Fibroblast of lung (primary cell): ENCODE measurements around the gene CD36. TPM values are rescaled to one million over a fixed set of nuclear protein-coding genes. Genes with fewer than 3 reads are reported as not detected.

Experiments
- DNase-seq, 2 donors: peaks; one replicate each; pipeline versions ENCODE4 v3.0.0 to v3.0.0-alpha.2; 2010; ENCODE audit warnings: low read depth in 2 of 2
- H2AFZ ChIP-seq: 2 replicates; pipeline ENCODE4 v1.5.1; 2012; ENCODE audit warnings: low read length, control low read depth, inconsistent platforms
- H3K27ac ChIP-seq: 2 replicates; pipeline ENCODE4 v1.5.1; 2011; ENCODE audit warnings: low read length, control low read depth; ENCODE audit not compliant: insufficient read depth
- H3K27me3 ChIP-seq: 2 replicates; pipeline ENCODE4 v1.5.1; 2011; ENCODE audit warnings: mild to moderate bottlenecking, low read length; ENCODE audit not compliant: control insufficient read depth, insufficient read depth
- H3K36me3 ChIP-seq: 2 replicates; pipeline ENCODE4 v1.5.1; 2011; ENCODE audit warnings: low read length; ENCODE audit not compliant: control insufficient read depth, insufficient read depth
- H3K4me1 ChIP-seq: 2 replicates; pipeline ENCODE4 v1.5.1; 2011; ENCODE audit warnings: low read length; ENCODE audit not compliant: control insufficient read depth, insufficient read depth; ENCODE audit errors: extremely low read depth
- H3K4me2 ChIP-seq: 2 replicates; pipeline ENCODE4 v1.5.1; 2011; ENCODE audit warnings: low read length, control low read depth; ENCODE audit not compliant: insufficient read depth; ENCODE audit errors: extremely low read depth
- H3K4me3 ChIP-seq, 4 experiments: fragments of 200-600 bp in 1 of 4; sonication (generic) in 1 of 4; replicated peaks in 1 of 4; 2 replicates each; pipeline ENCODE4 v1.5.1; 2011 to 2016; ENCODE audit warnings: low read length in 4 of 4, low read depth in 3 of 4, mild to moderate bottlenecking in 3 of 4, control low read depth in 2 of 4, inconsistent platforms in 1 of 4, mixed read lengths in 1 of 4; ENCODE audit not compliant: insufficient read depth in 1 of 4; ENCODE audit errors: control extremely low read depth in 1 of 4
- H3K79me2 ChIP-seq: 2 replicates; pipeline ENCODE4 v1.5.1; 2012; ENCODE audit warnings: mild to moderate bottlenecking, low read length, inconsistent platforms; ENCODE audit not compliant: control insufficient read depth, insufficient read depth
- H3K9ac ChIP-seq: 2 replicates; pipeline ENCODE4 v1.5.1; 2011; ENCODE audit warnings: mild to moderate bottlenecking, low read length, control low read depth; ENCODE audit not compliant: insufficient read depth
- H3K9me3 ChIP-seq: 2 replicates; pipeline ENCODE4 v1.5.1; 2012; ENCODE audit warnings: low read depth, low read length; ENCODE audit not compliant: control insufficient read depth, insufficient read depth
- H4K20me1 ChIP-seq: 2 replicates; pipeline ENCODE4 v1.5.1; 2011; ENCODE audit warnings: low read length; ENCODE audit not compliant: control insufficient read depth, insufficient read depth; ENCODE audit errors: extremely low read depth
- EZH2 ChIP-seq: IDR thresholded peaks from 2 replicates; pipeline ENCODE4 v1.5.1; 2012; ENCODE audit warnings: low read length, control low read depth, mild to moderate bottlenecking; ENCODE audit errors: missing control alignments
- polyA plus RNA-seq, 2 donors: library from polyadenylated mRNA; depleted of rRNA in 1 of 2; stranded (reverse) in 1 of 2; unstranded in 1 of 2; fragments of >200 nt; gene quantifications; 2 replicates each; pipeline ENCODE4 v1.2.1, GENCODE V29; 2011 to 2012; ENCODE audit warnings: missing spikeins in 1 of 2
- total RNA-seq: library from RNA; depleted of rRNA; stranded (reverse); fragments of >200 nt; gene quantifications from 2 replicates; pipeline ENCODE4 v1.2.1, GENCODE V29; 2014
- TF ChIP-seq, protein P1 (sequence below), 2 donors: IDR thresholded peaks in 1 of 2; conservative IDR thresholded peaks in 1 of 2; 1 replicate in 1 of 2; 2 replicates in 1 of 2; pipeline ENCODE4 v1.5.1; 2011 to 2012; ENCODE audit warnings: low read length in 2 of 2, control low read depth in 1 of 2, inconsistent platforms in 1 of 2, low read depth in 1 of 2, mild to moderate bottlenecking in 1 of 2

CD36 gene
- total and polyA plus RNA-seq, 2 donors (not counting 1 experiment from before 2014, with no cell fraction given), result 41.0 to 102 TPM

DNA sequence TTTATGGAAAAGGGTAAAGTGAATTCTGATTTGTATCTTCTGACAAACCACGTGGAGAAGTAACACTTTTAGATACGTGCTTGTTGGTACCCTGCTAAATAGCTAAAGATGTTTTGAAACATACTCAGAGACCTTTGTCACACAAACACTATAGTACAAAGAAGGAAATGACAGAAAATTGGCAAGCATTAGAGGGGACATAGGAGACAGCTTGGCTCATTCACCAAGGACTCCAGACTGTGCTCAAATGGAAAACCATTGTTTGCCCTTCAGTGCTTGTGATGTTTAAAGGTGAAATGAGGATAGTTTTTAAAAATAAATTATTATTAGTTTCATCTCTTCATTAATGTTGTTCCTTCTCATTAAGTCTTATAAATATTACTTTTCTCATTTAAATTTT is 34.0 kb upstream of the CD36 start:
- no peaks in the 10 kb centered on the region for H4K20me1 ChIP-seq
- no peak overlapping the region for H3K27ac ChIP-seq
- H2AFZ ChIP-seq, result no peak overlapping the region
- H3K9me3 ChIP-seq, result no peaks in the 10 kb centered on the region
- no peaks in the 10 kb centered on the region for H3K4me1 ChIP-seq
- no peaks in the 10 kb centered on the region for H3K27me3 ChIP-seq
- H3K4me2 ChIP-seq, result no peak overlapping the region
- no peak for DNase-seq
- TF ChIP-seq EZH2, result no peak
- TF ChIP-seq, protein P1, sequence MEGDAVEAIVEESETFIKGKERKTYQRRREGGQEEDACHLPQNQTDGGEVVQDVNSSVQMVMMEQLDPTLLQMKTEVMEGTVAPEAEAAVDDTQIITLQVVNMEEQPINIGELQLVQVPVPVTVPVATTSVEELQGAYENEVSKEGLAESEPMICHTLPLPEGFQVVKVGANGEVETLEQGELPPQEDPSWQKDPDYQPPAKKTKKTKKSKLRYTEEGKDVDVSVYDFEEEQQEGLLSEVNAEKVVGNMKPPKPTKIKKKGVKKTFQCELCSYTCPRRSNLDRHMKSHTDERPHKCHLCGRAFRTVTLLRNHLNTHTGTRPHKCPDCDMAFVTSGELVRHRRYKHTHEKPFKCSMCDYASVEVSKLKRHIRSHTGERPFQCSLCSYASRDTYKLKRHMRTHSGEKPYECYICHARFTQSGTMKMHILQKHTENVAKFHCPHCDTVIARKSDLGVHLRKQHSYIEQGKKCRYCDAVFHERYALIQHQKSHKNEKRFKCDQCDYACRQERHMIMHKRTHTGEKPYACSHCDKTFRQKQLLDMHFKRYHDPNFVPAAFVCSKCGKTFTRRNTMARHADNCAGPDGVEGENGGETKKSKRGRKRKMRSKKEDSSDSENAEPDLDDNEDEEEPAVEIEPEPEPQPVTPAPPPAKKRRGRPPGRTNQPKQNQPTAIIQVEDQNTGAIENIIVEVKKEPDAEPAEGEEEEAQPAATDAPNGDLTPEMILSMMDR (conservative IDR thresholded peaks at IDR 0.05 in 1 of 2, IDR thresholded peaks at IDR 0.05 in 1 of 2; ENCODE audit: low read depth in 1 of 2, low read length in 2 of 2), result no peak
- H3K36me3 ChIP-seq, result no peaks in the 10 kb centered on the region
- no peak overlapping the region for H3K9ac ChIP-seq
- H3K79me2 ChIP-seq, result no peaks in the 10 kb centered on the region
- no peak overlapping the region for H3K4me3 ChIP-seq

DNA sequence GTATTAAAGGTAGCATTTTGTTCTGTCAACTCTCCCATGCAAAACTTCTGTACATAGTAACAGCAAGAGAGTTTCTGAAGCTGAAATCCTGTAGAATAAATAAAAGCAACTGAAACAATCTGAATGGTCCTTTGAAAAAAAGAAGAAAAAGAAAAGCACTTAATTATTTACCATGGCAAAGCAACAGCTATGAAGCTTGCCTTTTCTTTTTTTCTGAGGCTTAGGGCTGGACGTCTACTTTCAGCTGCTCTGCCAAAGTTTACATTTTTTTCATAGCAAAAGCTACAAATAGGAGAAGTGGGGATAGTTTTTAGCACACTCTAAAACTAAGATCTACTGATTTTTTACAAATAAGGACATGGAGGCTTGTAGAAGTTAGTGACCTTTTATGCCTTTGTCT is 31.3 kb upstream of the CD36 start:
- no peaks in the 10 kb centered on the region for H3K9me3 ChIP-seq
- DNase-seq, result no peak
- peaks cover 7% of the 10 kb centered on the region for H3K4me1 ChIP-seq
- TF ChIP-seq, protein P1 (conservative IDR thresholded peaks at IDR 0.05 in 1 of 2, IDR thresholded peaks at IDR 0.05 in 1 of 2; ENCODE audit: low read depth in 1 of 2, low read length in 2 of 2), result no peak
- no peak for TF ChIP-seq EZH2
- H4K20me1 ChIP-seq, result no peaks in the 10 kb centered on the region
- no peak overlapping the region for H3K4me3 ChIP-seq
- no peak overlapping the region for H3K27ac ChIP-seq
- H3K4me2 ChIP-seq, result no peak overlapping the region
- H3K9ac ChIP-seq, result no peak overlapping the region
- no peaks in the 10 kb centered on the region for H3K27me3 ChIP-seq
- H3K36me3 ChIP-seq, result no peaks in the 10 kb centered on the region
- no peaks in the 10 kb centered on the region for H3K79me2 ChIP-seq
- H2AFZ ChIP-seq, result no peak overlapping the region

DNA sequence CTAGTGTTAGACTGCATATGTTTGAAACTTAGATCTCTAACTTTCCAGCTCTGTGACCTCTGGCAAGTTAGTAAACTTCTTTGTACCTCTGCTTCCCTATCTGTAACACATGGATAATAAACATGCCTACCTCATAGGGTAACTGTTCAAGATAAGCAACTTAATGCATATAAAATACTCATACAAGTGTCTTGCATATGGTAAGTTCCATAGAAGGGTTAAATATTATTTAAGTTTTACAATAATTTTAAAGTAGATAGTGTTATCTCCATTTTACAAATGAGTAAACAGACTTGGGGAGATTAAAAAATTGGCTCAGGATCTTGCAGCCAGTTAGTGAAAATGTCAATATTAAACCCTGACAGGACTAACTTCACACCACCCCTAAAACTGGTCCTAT is 30.1 kb upstream of the CD36 start:
- H4K20me1 ChIP-seq, result no peaks in the 10 kb centered on the region
- no peak overlapping the region for H3K4me3 ChIP-seq
- H3K36me3 ChIP-seq, result no peaks in the 10 kb centered on the region
- no peak overlapping the region for H2AFZ ChIP-seq
- no peaks in the 10 kb centered on the region for H3K9me3 ChIP-seq
- peaks cover 7% of the 10 kb centered on the region for H3K4me1 ChIP-seq
- no peak overlapping the region for H3K27ac ChIP-seq
- no peak overlapping the region for H3K4me2 ChIP-seq
- H3K79me2 ChIP-seq, result no peaks in the 10 kb centered on the region
- DNase-seq, result no peak
- no peaks in the 10 kb centered on the region for H3K27me3 ChIP-seq
- TF ChIP-seq, protein P1 (conservative IDR thresholded peaks at IDR 0.05 in 1 of 2, IDR thresholded peaks at IDR 0.05 in 1 of 2; ENCODE audit: low read depth in 1 of 2, low read length in 2 of 2), result no peak
- no peak for TF ChIP-seq EZH2
- H3K9ac ChIP-seq, result no peak overlapping the region
